Left lung (tissue), 10 donors: ENCODE results near the gene APOO. TPM values are rescaled to one million over a fixed set of nuclear protein-coding genes. Genes with fewer than 3 reads are reported as not detected.
A peak's percentile ranks its signal among the peaks of the same experiment; 100 is the strongest.

Experiments
- ATAC-seq: fragments of 200-7000 bp; cut with Tn5 transposase; one replicate; pipeline ENCODE4 v1.9.1; 2020; ENCODE audit warnings: moderate library complexity
- DNase-seq, 4 donors: peaks; one replicate each; pipeline ENCODE4 v3.0.0-alpha.2; 2013 to 2020
- H3K27ac ChIP-seq, 2 donors: fragments of 200-600 bp; sonication (generic) in 1 of 2; one replicate each; pipeline versions ENCODE4 v1.5.0 to v1.8.0; 2020 to 2021
- H3K27me3 ChIP-seq, 2 donors: fragments of 200-600 bp; sonication (generic) in 1 of 2; one replicate each; pipeline versions ENCODE4 v1.5.0 to v1.8.0; 2020 to 2021
- H3K36me3 ChIP-seq, 2 donors: fragments of 200-600 bp; sonication (generic) in 1 of 2; one replicate each; pipeline versions ENCODE4 v1.5.0 to v1.8.0; 2020 to 2021
- H3K4me1 ChIP-seq, 2 donors: fragments of 200-600 bp; one replicate each; pipeline ENCODE4 v1.8.0; 2021
- H3K4me3 ChIP-seq, 2 donors: fragments of 200-600 bp; sonication (generic) in 1 of 2; one replicate each; pipeline versions ENCODE4 v1.5.0 to v1.8.0; 2020 to 2021; ENCODE audit warnings: mild to moderate bottlenecking in 1 of 2
- H3K9me3 ChIP-seq, 2 donors: fragments of 200-600 bp; sonication (generic) in 1 of 2; one replicate each; pipeline versions ENCODE4 v1.5.0 to v1.8.0; 2020 to 2021
- CTCF ChIP-seq, 2 donors: fragments of 200-600 bp; sonication (generic) in 1 of 2; IDR thresholded peaks; one replicate each; pipeline versions ENCODE4 v1.5.0 to v1.8.0; 2021; ENCODE audit warnings: antibody characterized with exemption in 2 of 2
- intact Hi-C, 2 donors: fragments of 100-400 bp; cut with DNase I; formaldehyde crosslinking; loops; one replicate each; pipeline versions ENCODE4 v1.11.2 to v1.14.2; 2022
- polyA plus RNA-seq, 6 donors: library from polyadenylated mRNA; unstranded; fragments of 120-200 nt; gene quantifications; one replicate each; pipeline ENCODE4 v1.2.1, GENCODE V29; 2013; ENCODE audit not compliant: insufficient read length in 6 of 6
- total RNA-seq, 2 donors: library from RNA; stranded (reverse); fragmentation: NEBNext Ultra II Directional; extraction: Animal tissue kit (Norgen Biotek cat#: 25700); gene quantifications; one replicate each; pipeline ENCODE4 v1.2.1, GENCODE V29; 2021
- donor health status: DM: no; HTN: yes; CAD: no.
- donor health status: DM: no; HTN: no; CAD: no.

APOO gene
- total and polyA plus RNA-seq, 8 donors: 15.9 to 24.3 (median 19.6) TPM

GRCh38 chrX:23786268-23786815 lies 121.4 kb downstream of the APOO start:
- no peaks in the 10 kb centered on the region for H3K9me3 ChIP-seq
- H3K4me1 ChIP-seq: peaks cover 0 to 23% of the 10 kb centered on the region in 2 donors
- peak overlapping the region; percentile 93 to 96 for H3K27ac ChIP-seq
- TF ChIP-seq CTCF (IDR thresholded peaks at IDR 0.05): no peak
- peak overlapping the region in 1 of 2 donors; percentile 59 for H3K4me3 ChIP-seq
- ATAC-seq (no peak), DNase-seq (no peak)
- H3K27me3 ChIP-seq: no peaks in the 10 kb centered on the region
- peaks cover 0 to 15% of the 10 kb centered on the region in 2 donors for H3K36me3 ChIP-seq
- intact Hi-C loops: no loop called here

- H3K9me3 ChIP-seq: no peaks in the 10 kb centered on the region
- peak overlapping the region; percentile 93 to 96 for H3K27ac ChIP-seq
- DNase-seq (no peak), ATAC-seq (peak; percentile 3)
- H3K27me3 ChIP-seq: no peaks in the 10 kb centered on the region
- intact Hi-C loops: no loop called here
- TF ChIP-seq CTCF (IDR thresholded peaks at IDR 0.05): no peak
- peaks cover 0 to 23% of the 10 kb centered on the region in 2 donors for H3K4me1 ChIP-seq
- H3K36me3 ChIP-seq: peaks cover 0 to 15% of the 10 kb centered on the region in 2 donors
- H3K4me3 ChIP-seq: peak overlapping the region in 1 of 2 donors; percentile 59
Measured at GRCh38 chrX:23785580-23785979, 122.2 kb downstream of the APOO start.

GRCh38 chrX:23784470-23785331 lies 123.0 kb downstream of the APOO start:
- DNase-seq (no peak), ATAC-seq (peak; percentile 6)
- Histone ChIP-seq H3K4me1 (peaks cover 0 to 21% of the 10 kb centered on the region in 2 donors), H3K27ac (peak overlapping the region; percentile 93 to 96), H3K9me3 (no peaks in the 10 kb centered on the region), H3K27me3 (no peaks in the 10 kb centered on the region), H3K36me3 (peaks cover 0 to 15% of the 10 kb centered on the region in 2 donors), H3K4me3 (peak overlapping the region; percentile 47 to 59)
- intact Hi-C loops: loop anchor here in 1 of 2 donors (5.0 kb wide), 1 partner anchor 118 kb away; no protein-coding TSS in a partner anchor
- no peak for TF ChIP-seq CTCF (IDR thresholded peaks at IDR 0.05)

GRCh38 chrX:23783589-23784469 lies 123.9 kb downstream of the APOO start:
- Histone ChIP-seq H3K9me3 (no peaks in the 10 kb centered on the region), H3K4me1 (peaks cover 0 to 17% of the 10 kb centered on the region in 2 donors), H3K36me3 (peaks cover 0 to 15% of the 10 kb centered on the region in 2 donors), H3K27ac (peak overlapping the region; percentile 93 to 96), H3K4me3 (peak overlapping the region; percentile 47 to 59), H3K27me3 (no peaks in the 10 kb centered on the region)
- intact Hi-C loops: loop anchor here in 1 of 2 donors (5.0 kb wide), 1 partner anchor 118 kb away; no protein-coding TSS in a partner anchor
- DNase-seq (no peak), ATAC-seq (no peak)
- no peak for TF ChIP-seq CTCF (IDR thresholded peaks at IDR 0.05)

Other genes with a start within 250 kb of the APOO start
- gene PRDX4, start 240.4 kb downstream of the APOO start, total RNA-seq: 100 to 1,000 TPM in 1 of 2 donors, 10 to 100 TPM in 1; 92.8 to 115 TPM
- gene PRDX4, start 240.4 kb downstream of the APOO start, polyA plus RNA-seq: 100 to 1,000 TPM in 3 of 6 donors, 10 to 100 TPM in 3; 91.5 to 111 (median 101) TPM
- 10 to 100 TPM; 43.9 to 52.3 TPM for gene ACOT9, start 164.7 kb downstream of the APOO start, total RNA-seq
- 10 to 100 TPM; 39.8 to 48.0 (median 42.8) TPM for gene ACOT9, start 164.7 kb downstream of the APOO start, polyA plus RNA-seq
- gene SAT1, start 124.8 kb downstream of the APOO start, total RNA-seq: 100 to 1,000 TPM; 723 to 970 TPM
- gene SAT1, start 124.8 kb downstream of the APOO start, polyA plus RNA-seq: 100 to 1,000 TPM; 266 to 434 (median 355) TPM
- not detected for gene CXorf58, start 68 bp upstream of the APOO start, total RNA-seq
- gene CXorf58, start 68 bp upstream of the APOO start, polyA plus RNA-seq: under 1 TPM in 5 of 6 donors, not detected in 1; 0.13 to 0.52 (median 0.25) TPM
- 1 to 10 TPM; 5.8 to 6.2 TPM for gene KLHL15, start 119.2 kb upstream of the APOO start, total RNA-seq
- gene KLHL15, start 119.2 kb upstream of the APOO start, polyA plus RNA-seq: 10 to 100 TPM; 13.7 to 15.1 (median 14.3) TPM
- gene EIF2S3, start 147.0 kb upstream of the APOO start, total RNA-seq: 100 to 1,000 TPM; 140 to 169 TPM
- gene EIF2S3, start 147.0 kb upstream of the APOO start, polyA plus RNA-seq: 100 to 1,000 TPM; 193 to 259 (median 226) TPM
- 10 to 100 TPM; 40.4 to 50.7 TPM for gene ZFX, start 241.8 kb upstream of the APOO start, total RNA-seq
- 10 to 100 TPM; 29.4 to 48.2 (median 38.6) TPM for gene ZFX, start 241.8 kb upstream of the APOO start, polyA plus RNA-seq